Duodenal mucosa (tissue), 2 donors: Measurements from ENCODE around the gene DUOXA2.
"Not testable (repeated sequence)": the region's sequence is repeated elsewhere in the genome, so short reads cannot be mapped to it uniquely, and the experiment has no call there.

Experiments
- H3K27ac ChIP-seq: one replicate; pipeline ENCODE4 v1.7.0; 2013; ENCODE audit warnings: low read depth, low read length
- H3K27me3 ChIP-seq, 2 donors: one replicate each; pipeline ENCODE4 v1.7.0; 2013; ENCODE audit warnings: low read length in 2 of 2, control low read depth in 1 of 2; ENCODE audit not compliant: insufficient read depth in 2 of 2, control insufficient read depth in 1 of 2
- H3K36me3 ChIP-seq, 2 donors: one replicate each; pipeline ENCODE4 v1.7.0; 2013; ENCODE audit warnings: low read length in 2 of 2, control low read depth in 1 of 2; ENCODE audit not compliant: insufficient read depth in 2 of 2, control insufficient read depth in 1 of 2
- H3K4me1 ChIP-seq, 2 donors: one replicate each; pipeline ENCODE4 v1.7.0; 2013; ENCODE audit warnings: low read length in 2 of 2, control low read depth in 1 of 2; ENCODE audit not compliant: insufficient read depth in 2 of 2, control insufficient read depth in 1 of 2
- H3K4me3 ChIP-seq, 2 donors: one replicate each; pipeline ENCODE4 v1.7.0; 2013; ENCODE audit warnings: low read length in 2 of 2, low read depth in 1 of 2
- H3K9ac ChIP-seq, 2 donors: one replicate each; pipeline ENCODE4 v1.7.0; 2013; ENCODE audit warnings: low read length in 2 of 2, low read depth in 1 of 2
- H3K9me3 ChIP-seq, 2 donors: one replicate each; pipeline ENCODE4 v1.7.0; 2013; ENCODE audit warnings: low read length in 2 of 2, control low read depth in 1 of 2; ENCODE audit not compliant: control insufficient read depth in 1 of 2

DUOXA2 gene

GRCh38 chr15:45095661-45096060, 18.5 kb upstream of the DUOXA2 start:
- Histone ChIP-seq H3K9me3 (no peaks in the 10 kb centered on the region), H3K36me3 (no peaks in the 10 kb centered on the region), H3K27me3 (no peaks in the 10 kb centered on the region), H3K4me3 (no peak overlapping the region), H3K9ac (no peak overlapping the region), H3K27ac (no peak overlapping the region), H3K4me1 (no peaks in the 10 kb centered on the region)

GRCh38 chr15:45097466-45097865, 16.7 kb upstream of the DUOXA2 start:
- Histone ChIP-seq H3K27me3 (no peaks in the 10 kb centered on the region), H3K4me1 (no peaks in the 10 kb centered on the region), H3K27ac (no peak overlapping the region), H3K9ac (no peak overlapping the region), H3K36me3 (no peaks in the 10 kb centered on the region), H3K9me3 (no peaks in the 10 kb centered on the region), H3K4me3 (no peak overlapping the region)

GRCh38 chr15:45099549-45100165, 14.5 kb upstream of the DUOXA2 start:
- H3K9me3 ChIP-seq, result no peaks in the 10 kb centered on the region
- H3K27me3 ChIP-seq, result peaks cover 0 to 3% of the 10 kb centered on the region in 2 donors
- no peaks in the 10 kb centered on the region for H3K36me3 ChIP-seq
- H3K9ac ChIP-seq, result no peak overlapping the region
- no peaks in the 10 kb centered on the region for H3K4me1 ChIP-seq
- no peak overlapping the region for H3K27ac ChIP-seq
- no peak overlapping the region for H3K4me3 ChIP-seq

- Histone ChIP-seq H3K4me3 (no peak overlapping the region), H3K9me3 (no peaks in the 10 kb centered on the region), H3K36me3 (no peaks in the 10 kb centered on the region), H3K27ac (no peak overlapping the region), H3K9ac (no peak overlapping the region), H3K27me3 (peaks cover 0 to 3% of the 10 kb centered on the region in 2 donors), H3K4me1 (no peaks in the 10 kb centered on the region)
Observed at GRCh38 chr15:45100884-45101625, 13.1 kb upstream of the DUOXA2 start.

GRCh38 chr15:45101749-45102148, 12.4 kb upstream of the DUOXA2 start:
- Histone ChIP-seq H3K4me3 (no peak overlapping the region), H3K27ac (no peak overlapping the region), H3K9ac (no peak overlapping the region), H3K4me1 (no peaks in the 10 kb centered on the region), H3K9me3 (no peaks in the 10 kb centered on the region), H3K36me3 (no peaks in the 10 kb centered on the region), H3K27me3 (peaks cover 0 to 3% of the 10 kb centered on the region in 2 donors)

- Histone ChIP-seq H3K9me3 (no peaks in the 10 kb centered on the region), H3K27ac (no peak overlapping the region), H3K9ac (no peak overlapping the region), H3K4me3 (no peak overlapping the region), H3K27me3 (peaks cover 0 to 3% of the 10 kb centered on the region in 2 donors), H3K4me1 (no peaks in the 10 kb centered on the region), H3K36me3 (no peaks in the 10 kb centered on the region)
Observed at GRCh38 chr15:45102226-45102625, 11.9 kb upstream of the DUOXA2 start.

- H3K9me3 ChIP-seq, H3K27ac ChIP-seq, H3K4me3 ChIP-seq, H3K36me3 ChIP-seq, H3K27me3 ChIP-seq, H3K9ac ChIP-seq, H3K4me1 ChIP-seq: not testable (repeated sequence)
Observed at GRCh38 chr15:45104170-45104569, 10.0 kb upstream of the DUOXA2 start.

GRCh38 chr15:45105586-45105985, 8.5 kb upstream of the DUOXA2 start:
- H3K27me3 ChIP-seq, result peaks cover 5 to 9% of the 10 kb centered on the region in 2 donors
- H3K9ac ChIP-seq, result no peak overlapping the region

GRCh38 chr15:45106002-45106790, 7.9 kb upstream of the DUOXA2 start:
- H3K9ac ChIP-seq, result no peak overlapping the region
- no peaks in the 10 kb centered on the region for H3K36me3 ChIP-seq
- no peak overlapping the region for H3K4me3 ChIP-seq
- no peak overlapping the region for H3K27ac ChIP-seq
- no peaks in the 10 kb centered on the region for H3K9me3 ChIP-seq
- H3K27me3 ChIP-seq, result peaks cover 5 to 9% of the 10 kb centered on the region in 2 donors
- no peaks in the 10 kb centered on the region for H3K4me1 ChIP-seq

More at GRCh38 chr15:45105586-45105985, 8.5 kb upstream of the DUOXA2 start:
- Histone ChIP-seq H3K4me3 (no peak overlapping the region), H3K36me3 (no peaks in the 10 kb centered on the region), H3K9me3 (no peaks in the 10 kb centered on the region), H3K4me1 (no peaks in the 10 kb centered on the region), H3K27ac (no peak overlapping the region)
